B cell (primary cell): ENCODE measurements around the gene DNM1. TPM values are rescaled to one million over a fixed set of nuclear protein-coding genes. Genes with fewer than 3 reads are reported as not detected.
A peak's percentile ranks its signal among the peaks of the same experiment; 100 is the strongest.

ENCODE experiments used
- ATAC-seq: fragments of 200-7000 bp; cut with Tn5 transposase; one replicate; pipeline ENCODE4 v1.10.0; 2021; ENCODE audit warnings: low read depth, mild to moderate bottlenecking, moderate number of reproducible peaks, moderate library complexity
- CTCF ChIA-PET: fragments of 350-600 bp; sonication (Branson Sonifier 250); formaldehyde crosslinking; loops from one replicate; lab custom pipeline; 2021; ENCODE audit warnings: antibody characterized with exemption, inconsistent platforms; lab: Charles Lee
- POLR2A ChIA-PET: fragments of 350-600 bp; sonication (Branson Sonifier 250); formaldehyde crosslinking; loops from one replicate; lab custom pipeline; 2021; ENCODE audit warnings: antibody characterized with exemption; lab: Charles Lee
- DNase-seq: peaks from one replicate; pipeline ENCODE4 v3.0.0; 2013
- H2AFZ ChIP-seq: 2 replicates; pipeline ENCODE4 v1.6.1; 2012; ENCODE audit warnings: mild to moderate bottlenecking, low read depth, low read length; ENCODE audit not compliant: insufficient read depth, poor library complexity, severe bottlenecking
- H3K27ac ChIP-seq, 2 donors: 1 replicate in 1 of 2; 2 replicates in 1 of 2; pipeline ENCODE4 v1.5.1; 2012 to 2013; ENCODE audit warnings: low read length in 2 of 2, mild to moderate bottlenecking in 2 of 2, moderate library complexity in 1 of 2
- H3K27me3 ChIP-seq, 4 experiments: fragments of 200-600 bp in 1 of 4; sonication (generic) in 1 of 4; replicated peaks in 1 of 4; 1 replicate in 2 of 4; 2 replicates in 2 of 4; pipeline versions ENCODE4 v1.6.1 to v1.7.0; 2013 to 2016; ENCODE audit warnings: low read length in 3 of 4, mild to moderate bottlenecking in 2 of 4, mixed read lengths in 1 of 4, moderate library complexity in 1 of 4; ENCODE audit not compliant: insufficient read depth in 4 of 4, control insufficient read depth in 3 of 4; ENCODE audit errors: control extremely low read depth in 1 of 4
- H3K36me3 ChIP-seq, 2 experiments: replicated peaks in 1 of 2; 1 replicate in 1 of 2; 2 replicates in 1 of 2; pipeline versions ENCODE4 v1.6.1 to v1.7.1; 2013; ENCODE audit warnings: low read length in 1 of 2; ENCODE audit not compliant: insufficient read depth in 2 of 2, control insufficient read depth in 1 of 2; ENCODE audit errors: control extremely low read depth in 1 of 2, extremely low read depth in 1 of 2
- H3K4me1 ChIP-seq, 2 donors: fragments of 200-600 bp in 1 of 2; sonication (generic) in 1 of 2; 1 replicate in 1 of 2; 2 replicates in 1 of 2; pipeline versions ENCODE4 v1.5.1 to v1.6.1; 2013 to 2017; ENCODE audit warnings: low read length in 2 of 2; ENCODE audit not compliant: control insufficient read depth in 2 of 2, insufficient read depth in 2 of 2
- H3K4me2 ChIP-seq: replicated peaks from 2 replicates; pipeline ENCODE3; 2012; ENCODE audit warnings: mild to moderate bottlenecking, low read depth, low read length; ENCODE audit not compliant: poor library complexity, severe bottlenecking
- H3K4me3 ChIP-seq, 5 experiments: fragments of 200-600 bp in 1 of 5; sonication (generic) in 1 of 5; 1 replicate in 3 of 5; 2 replicates in 2 of 5; pipeline versions ENCODE4 v1.5.1 to v1.7.0; 2011 to 2016; ENCODE audit warnings: low read length in 4 of 5, mild to moderate bottlenecking in 4 of 5, low read depth in 2 of 5, control low read depth in 1 of 5, moderate library complexity in 1 of 5; ENCODE audit not compliant: insufficient read depth in 1 of 5; ENCODE audit errors: control extremely low read depth in 1 of 5, extremely low read depth in 1 of 5
- H3K79me2 ChIP-seq: fragments of 200-600 bp; sonication (generic); one replicate; pipeline ENCODE4 v1.6.0; 2016; ENCODE audit warnings: low read length; ENCODE audit not compliant: control insufficient read depth, insufficient read depth
- H3K9ac ChIP-seq: fragments of 200-600 bp; sonication (generic); 2 replicates; pipeline ENCODE4 v1.6.1; 2017; ENCODE audit warnings: mild to moderate bottlenecking, low read length, moderate library complexity
- H3K9me3 ChIP-seq, 3 donors: one replicate each; pipeline versions ENCODE4 v1.6.1 to v1.7.1; 2013; ENCODE audit warnings: low read length in 2 of 3; ENCODE audit not compliant: control insufficient read depth in 2 of 3, insufficient read depth in 1 of 3; ENCODE audit errors: control extremely low read depth in 1 of 3
- H4K20me1 ChIP-seq: 2 replicates; pipeline ENCODE4 v1.6.0; 2012; ENCODE audit warnings: mild to moderate bottlenecking, low read length; ENCODE audit not compliant: insufficient read depth, control insufficient read depth, poor library complexity, severe bottlenecking
- H3K27ac Mint-ChIP-seq: one replicate; pipeline ENCODE4 v1.8.0; 2021; ENCODE audit warnings: mixed read lengths
- H3K27me3 Mint-ChIP-seq: one replicate; pipeline ENCODE4 v1.8.0; 2021; ENCODE audit warnings: mixed read lengths
- H3K4me1 Mint-ChIP-seq: one replicate; pipeline ENCODE4 v1.8.0; 2021; ENCODE audit warnings: mixed read lengths
- H3K4me3 Mint-ChIP-seq: one replicate; pipeline ENCODE4 v1.8.0; 2021; ENCODE audit warnings: mixed read lengths
- H3K9me3 Mint-ChIP-seq: one replicate; pipeline ENCODE4 v1.8.0; 2022; ENCODE audit warnings: mixed read lengths; ENCODE audit not compliant: insufficient read depth
- EZH2 ChIP-seq: IDR thresholded peaks from 2 replicates; pipeline ENCODE4 v1.6.1; 2012; ENCODE audit warnings: borderline replicate concordance, low read depth, mild to moderate bottlenecking, moderate library complexity, low read length; ENCODE audit not compliant: insufficient read depth, poor library complexity, severe bottlenecking
- WGBS: methylation state at CpG from one replicate; pipeline ENCODE4 v1.1.5; 2013; ENCODE audit warnings: missing lambda C conversion rate; ENCODE audit not compliant: insufficient coverage; 5-methylcytosine and 5-hydroxymethylcytosine counted together
- intact Hi-C: fragments of 100-400 bp; cut with micrococcal nuclease; formaldehyde crosslinking; loops from one replicate; pipeline ENCODE4 v1.10.0; 2022
- polyA plus RNA-seq: library from polyadenylated mRNA; depleted of rRNA; stranded (reverse); fragments of >200 nt; gene quantifications from 2 replicates; pipeline ENCODE4 v1.2.3, GENCODE V29; 2012
- total RNA-seq, 2 donors: library from RNA; stranded (reverse); fragments of 120-200 nt in 1 of 2; gene quantifications; 1 replicate in 1 of 2; 2 replicates in 1 of 2; pipeline versions ENCODE4 v1.2.3 to v1.2.4, GENCODE V29; 2013 to 2022
- TF ChIP-seq, protein P1 (sequence below): fragments of 200-600 bp; IDR thresholded peaks from one replicate; pipeline ENCODE4 v1.8.0; 2022; ENCODE audit warnings: antibody characterized with exemption, mild to moderate bottlenecking

The DNM1 gene
- total and polyA plus RNA-seq, 2 donors (not counting 1 experiment from before 2014, with no cell fraction given), result 0.63 to 1.3 TPM

DNA sequence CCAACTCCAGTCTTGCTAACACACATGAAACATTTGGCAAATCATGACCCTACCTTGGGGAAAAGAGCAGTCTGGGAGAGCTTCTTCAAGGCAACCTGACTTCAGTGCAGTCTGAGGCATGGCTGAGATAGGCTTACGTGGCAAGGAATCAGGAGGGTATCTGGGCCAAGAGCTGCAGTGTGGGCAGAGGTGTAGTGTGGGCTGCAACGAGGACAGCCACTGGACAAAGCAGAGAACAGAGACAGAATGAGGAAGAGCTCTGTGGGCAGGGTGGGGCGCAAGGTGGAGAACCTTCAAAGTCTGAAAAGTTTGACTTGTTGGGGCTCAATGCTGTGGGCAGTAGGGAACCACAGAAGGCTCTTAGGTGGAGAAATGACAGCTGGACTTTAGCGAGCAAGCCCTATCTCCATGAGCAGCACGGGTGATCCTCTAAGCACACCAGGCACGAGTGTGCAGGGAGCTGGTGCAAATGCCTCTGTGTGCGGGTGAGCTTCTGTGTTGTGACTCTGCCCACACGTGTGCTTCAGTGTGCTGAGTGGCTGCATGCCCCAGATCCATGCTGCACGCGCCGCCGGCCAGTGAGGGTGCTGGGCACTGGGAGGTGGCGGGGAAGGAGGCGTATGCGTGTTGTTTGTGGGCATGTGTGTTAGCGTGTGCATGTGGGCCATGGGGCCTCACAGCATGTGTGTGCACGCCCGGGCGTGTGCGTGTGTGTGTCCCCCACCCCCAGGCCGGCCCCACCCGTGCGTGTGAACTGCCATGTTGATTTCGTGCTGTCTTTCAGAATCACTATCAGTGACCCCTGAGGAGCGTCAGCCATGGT lies 49.3 kb downstream of the DNM1 start:
- peaks cover under 1 to 1% of the 10 kb centered on the region in 2 experiments for H3K36me3 ChIP-seq
- H4K20me1 ChIP-seq, result no peaks in the 10 kb centered on the region
- no peaks in the 10 kb centered on the region for H3K9me3 ChIP-seq
- intact Hi-C loops, result loop anchor here (5.0 kb wide), 2 partner anchors 90 to 630 kb away; partner anchors contain the start of genes KYAT1, LRRC8A and SLC27A4
- H3K27me3 ChIP-seq, result peaks cover 0 to 4% (median 0%) of the 10 kb centered on the region in 4 experiments
- H2AFZ ChIP-seq, result no peak overlapping the region
- no peak overlapping the region for H3K27ac ChIP-seq
- H3K27ac Mint-ChIP-seq, result no peak overlapping the region
- peak overlapping the region; percentile 71 for H3K4me3 Mint-ChIP-seq
- TF ChIP-seq EZH2, result no peak
- TF ChIP-seq, protein P1, sequence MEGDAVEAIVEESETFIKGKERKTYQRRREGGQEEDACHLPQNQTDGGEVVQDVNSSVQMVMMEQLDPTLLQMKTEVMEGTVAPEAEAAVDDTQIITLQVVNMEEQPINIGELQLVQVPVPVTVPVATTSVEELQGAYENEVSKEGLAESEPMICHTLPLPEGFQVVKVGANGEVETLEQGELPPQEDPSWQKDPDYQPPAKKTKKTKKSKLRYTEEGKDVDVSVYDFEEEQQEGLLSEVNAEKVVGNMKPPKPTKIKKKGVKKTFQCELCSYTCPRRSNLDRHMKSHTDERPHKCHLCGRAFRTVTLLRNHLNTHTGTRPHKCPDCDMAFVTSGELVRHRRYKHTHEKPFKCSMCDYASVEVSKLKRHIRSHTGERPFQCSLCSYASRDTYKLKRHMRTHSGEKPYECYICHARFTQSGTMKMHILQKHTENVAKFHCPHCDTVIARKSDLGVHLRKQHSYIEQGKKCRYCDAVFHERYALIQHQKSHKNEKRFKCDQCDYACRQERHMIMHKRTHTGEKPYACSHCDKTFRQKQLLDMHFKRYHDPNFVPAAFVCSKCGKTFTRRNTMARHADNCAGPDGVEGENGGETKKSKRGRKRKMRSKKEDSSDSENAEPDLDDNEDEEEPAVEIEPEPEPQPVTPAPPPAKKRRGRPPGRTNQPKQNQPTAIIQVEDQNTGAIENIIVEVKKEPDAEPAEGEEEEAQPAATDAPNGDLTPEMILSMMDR, result no peak
- no peak overlapping the region for H3K9ac ChIP-seq
- ATAC-seq (no peak), DNase-seq (no peak)
- no peak overlapping the region for H3K4me3 ChIP-seq
- no peak overlapping the region for H3K4me2 ChIP-seq
- peaks cover 13% of the 10 kb centered on the region for H3K27me3 Mint-ChIP-seq
- CTCF ChIA-PET, result no interaction called here
- H3K4me1 Mint-ChIP-seq, result peaks cover 30% of the 10 kb centered on the region
- H3K79me2 ChIP-seq, result no peaks in the 10 kb centered on the region
- WGBS, result 87% methylated on average over 25 of the region's 25 CpGs
- POLR2A ChIA-PET, result no interaction called here
- peaks cover 10 to 26% of the 10 kb centered on the region in 2 donors for H3K4me1 ChIP-seq
- H3K9me3 Mint-ChIP-seq, result no peaks in the 10 kb centered on the region
